Neutrophil (primary cell): ENCODE results near the gene ULK3.

ENCODE experiments used
- H3K27ac ChIP-seq: fragments of 200-600 bp; sonication (generic); 2 replicates; pipeline ENCODE4 v1.5.1; 2016; ENCODE audit warnings: mild to moderate bottlenecking, moderate library complexity
- H3K27me3 ChIP-seq: fragments of 200-600 bp; sonication (generic); 2 replicates; pipeline ENCODE4 v1.6.0; 2016; ENCODE audit warnings: mild to moderate bottlenecking
- H3K36me3 ChIP-seq: fragments of 200-600 bp; sonication (generic); 2 replicates; pipeline ENCODE4 v1.5.1; 2017
- H3K4me1 ChIP-seq, 2 experiments: fragments of 200-600 bp in 1 of 2; sonication (generic) in 1 of 2; 1 replicate in 1 of 2; 2 replicates in 1 of 2; pipeline versions ENCODE4 v1.5.1 to v1.6.1; 2013 to 2016; ENCODE audit warnings: low read depth in 1 of 2, low read length in 1 of 2, mild to moderate bottlenecking in 1 of 2, moderate library complexity in 1 of 2; ENCODE audit not compliant: control insufficient read depth in 1 of 2, insufficient read depth in 1 of 2
- H3K4me3 ChIP-seq, 2 experiments: fragments of 200-600 bp in 1 of 2; sonication (generic) in 1 of 2; 1 replicate in 1 of 2; 2 replicates in 1 of 2; pipeline ENCODE4 v1.5.1; 2013 to 2016; ENCODE audit warnings: low read depth in 1 of 2, low read length in 1 of 2, mild to moderate bottlenecking in 1 of 2, moderate library complexity in 1 of 2
- H3K9me3 ChIP-seq: fragments of 200-600 bp; sonication (generic); 2 replicates; pipeline ENCODE4 v1.5.1; 2016
- CTCF ChIP-seq: fragments of 200-600 bp; sonication (generic); IDR thresholded peaks from 2 replicates; pipeline ENCODE4 v1.5.1; 2016; ENCODE audit warnings: antibody characterized with exemption

Gene ULK3

GRCh38 chr15:74812533-74812932 lies 30.4 kb downstream of the ULK3 start, which contains the start of gene LMAN1L:
LMAN1L (plus strand) TSS chr15:74812835; CDS start chr15:74812855, 20 bp downstream.
- no peak for TF ChIP-seq CTCF
- Histone ChIP-seq H3K36me3 (no peaks in the 10 kb centered on the region), H3K27ac (no peak within 1 kb of the TSS), H3K9me3 (no peaks in the 10 kb centered on the region), H3K27me3 (peaks cover 5% of the 10 kb centered on the region), H3K4me3 (no peak within 1 kb of the TSS), H3K4me1 (no peaks in the 10 kb centered on the region)

- no peaks in the 10 kb centered on the region for H3K4me1 ChIP-seq
- H3K27ac ChIP-seq: no peak overlapping the region
- peaks cover 2% of the 10 kb centered on the region for H3K36me3 ChIP-seq
- no peak for TF ChIP-seq CTCF
- H3K4me3 ChIP-seq: no peak overlapping the region
- no peaks in the 10 kb centered on the region for H3K9me3 ChIP-seq
- no peaks in the 10 kb centered on the region for H3K27me3 ChIP-seq
These were observed 33.0 kb downstream of the ULK3 start for GRCh38 chr15:74809956-74810355.

GRCh38 chr15:74809242-74809641 lies 33.7 kb downstream of the ULK3 start:
- Histone ChIP-seq H3K27me3 (no peaks in the 10 kb centered on the region), H3K36me3 (peaks cover 10% of the 10 kb centered on the region), H3K4me1 (no peaks in the 10 kb centered on the region), H3K9me3 (no peaks in the 10 kb centered on the region), H3K27ac (no peak overlapping the region), H3K4me3 (no peak overlapping the region)
- TF ChIP-seq CTCF: no peak

GRCh38 chr15:74808840-74809229 lies 34.1 kb downstream of the ULK3 start:
- H3K4me1 ChIP-seq: no peaks in the 10 kb centered on the region
- TF ChIP-seq CTCF: no peak
- H3K27me3 ChIP-seq: no peaks in the 10 kb centered on the region
- peaks cover 14% of the 10 kb centered on the region for H3K36me3 ChIP-seq
- no peak overlapping the region for H3K4me3 ChIP-seq
- no peak overlapping the region for H3K27ac ChIP-seq
- no peaks in the 10 kb centered on the region for H3K9me3 ChIP-seq

GRCh38 chr15:74808078-74808839 lies 34.7 kb downstream of the ULK3 start:
- no peaks in the 10 kb centered on the region for H3K4me1 ChIP-seq
- H3K27ac ChIP-seq: no peak overlapping the region
- H3K9me3 ChIP-seq: no peaks in the 10 kb centered on the region
- no peak overlapping the region for H3K4me3 ChIP-seq
- TF ChIP-seq CTCF: no peak
- H3K36me3 ChIP-seq: peaks cover 19% of the 10 kb centered on the region
- H3K27me3 ChIP-seq: no peaks in the 10 kb centered on the region
